PC-9 (cell line): ENCODE results near the gene C4orf54. TPM values are rescaled to one million over a fixed set of nuclear protein-coding genes. Genes with fewer than 3 reads are reported as not detected.
A peak's percentile ranks its signal among the peaks of the same experiment; 100 is the strongest.

Source experiments
- BruUV-seq: library from RNA; stranded (reverse); fragments of 400-500 nt; replicated peaks from 2 replicates; lab custom pipeline; 2021; lab: Mats Ljungman, UMichigan
- CTCF ChIA-PET: fragments of 300-600 bp; sonication (Branson Sonifier 250); formaldehyde crosslinking; loops from one replicate; lab custom pipeline; 2022; ENCODE audit warnings: antibody characterized with exemption; lab: Charles Lee
- POLR2A ChIA-PET: fragments of 300-600 bp; sonication (Branson Sonifier 250); formaldehyde crosslinking; loops from one replicate; lab custom pipeline; 2022; ENCODE audit warnings: antibody characterized with exemption; ENCODE audit not compliant: unreplicated experiment; lab: Charles Lee
- DNase-seq, 2 experiments: peaks; one replicate each; pipeline versions ENCODE4 v3.0.0 to v3.0.0-alpha.2; 2015 to 2022; ENCODE audit warnings: mixed read lengths in 1 of 2
- H2AFZ ChIP-seq: fragments of 200-600 bp; sonication (generic); 2 replicates; pipeline ENCODE4 v1.8.1; 2017; ENCODE audit warnings: antibody characterized with exemption
- H3F3A ChIP-seq: fragments of 200-600 bp; sonication (generic); 2 replicates; pipeline ENCODE4 v1.8.1; 2017; ENCODE audit warnings: antibody characterized with exemption, mild to moderate bottlenecking, low read depth; ENCODE audit not compliant: insufficient read depth
- H3K27ac ChIP-seq: fragments of 200-600 bp; sonication (generic); 2 replicates; pipeline ENCODE4 v1.6.1; 2016; ENCODE audit warnings: mixed run types
- H3K27me3 ChIP-seq: fragments of 200-600 bp; sonication (generic); 2 replicates; pipeline ENCODE4 v1.6.1; 2016; ENCODE audit warnings: low read depth, mixed run types; ENCODE audit not compliant: insufficient read depth
- H3K36me3 ChIP-seq: fragments of 200-600 bp; sonication (generic); 2 replicates; pipeline ENCODE4 v1.6.1; 2016; ENCODE audit warnings: low read depth, mixed run types
- H3K4me1 ChIP-seq: fragments of 200-600 bp; sonication (generic); replicated peaks from 2 replicates; pipeline ENCODE4 v1.6.1; 2016; ENCODE audit warnings: mixed run types; ENCODE audit not compliant: insufficient read depth
- H3K4me2 ChIP-seq: fragments of 200-600 bp; sonication (generic); 2 replicates; pipeline ENCODE4 v1.6.1; 2017; ENCODE audit warnings: mixed run types
- H3K4me3 ChIP-seq: fragments of 200-600 bp; sonication (generic); 2 replicates; pipeline ENCODE4 v1.6.1; 2016; ENCODE audit warnings: mixed run types
- H3K79me2 ChIP-seq: fragments of 200-600 bp; sonication (generic); 2 replicates; pipeline ENCODE4 v1.6.1; 2017; ENCODE audit warnings: low read depth, mixed run types
- H3K9me2 ChIP-seq: fragments of 200-600 bp; sonication (generic); 2 replicates; pipeline ENCODE4 v1.8.1; 2017; ENCODE audit warnings: mild to moderate bottlenecking; ENCODE audit not compliant: insufficient read depth
- H3K9me3 ChIP-seq: fragments of 200-600 bp; sonication (generic); 2 replicates; pipeline ENCODE4 v1.8.1; 2016; ENCODE audit warnings: low read depth; ENCODE audit not compliant: insufficient read depth
- H4K20me1 ChIP-seq: fragments of 200-600 bp; sonication (generic); 2 replicates; pipeline ENCODE4 v1.8.1; 2017; ENCODE audit not compliant: insufficient read depth
- EZH2 ChIP-seq: fragments of 200-600 bp; sonication (generic); IDR thresholded peaks from 2 replicates; pipeline ENCODE4 v1.8.0; 2017; ENCODE audit warnings: antibody characterized with exemption, low read depth
- intact Hi-C: fragments of 100-400 bp; cut with micrococcal nuclease; formaldehyde crosslinking; loops from one replicate; pipeline ENCODE4 v1.10.0; 2022; ENCODE audit not compliant: unreplicated experiment
- total RNA-seq: library from RNA; stranded (reverse); gene quantifications from 2 replicates; pipeline ENCODE4 v1.2.3, GENCODE V29; 2021
- TF ChIP-seq, protein P1 (sequence below): fragments of 200-600 bp; sonication (generic); conservative IDR thresholded peaks from 2 replicates; pipeline ENCODE4 v1.6.1; 2017; ENCODE audit warnings: mixed run types, antibody characterized with exemption, mild to moderate bottlenecking, moderate library complexity

The C4orf54 gene
- total RNA-seq, 1 experiment from 2014 or later, result 0.22 TPM

DNA sequence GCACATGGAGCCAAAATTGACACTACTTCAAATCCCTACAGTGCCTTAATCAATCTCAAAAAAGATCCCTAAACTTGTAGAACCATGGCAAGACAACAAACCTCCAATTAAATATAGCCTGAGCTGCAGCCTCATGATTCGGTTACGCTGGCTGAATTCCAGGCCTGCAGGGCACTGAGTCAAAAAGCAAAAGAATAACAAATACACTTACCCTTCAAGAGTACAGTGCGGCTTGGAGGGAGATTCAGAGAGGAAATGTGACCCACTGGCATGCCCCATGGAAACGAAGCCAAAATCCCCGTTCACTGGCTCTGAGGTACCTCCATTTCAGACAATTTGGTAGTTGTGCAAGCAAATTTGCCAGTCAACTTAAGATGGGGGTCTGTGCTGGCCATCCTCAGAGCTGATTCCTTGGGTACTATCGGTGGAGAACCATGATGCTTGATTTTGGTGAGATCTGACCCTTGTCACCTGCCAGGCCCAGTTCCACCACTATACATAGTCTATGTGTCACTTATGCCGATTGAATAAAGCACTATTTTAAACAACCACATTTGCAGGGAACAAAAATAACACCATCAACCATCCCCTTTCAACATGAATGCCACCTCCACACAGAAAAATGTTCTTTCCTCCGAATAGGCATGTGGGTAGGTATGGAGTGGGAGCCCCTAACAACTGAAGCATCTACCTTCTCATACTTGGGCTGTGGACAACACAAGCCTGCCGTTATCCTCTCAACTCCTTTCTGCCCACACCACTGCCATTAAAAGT lies 2.1 kb downstream of the C4orf54 start:
- Histone ChIP-seq H2AFZ (0 out of 2 replicates have a peak overlapping the region, but pooled peaks have one; percentile 30), H3K9me3 (peaks cover 4% of the 10 kb centered on the region; the same call in 1 of the 2 replicates), H3K79me2 (no peaks in the 10 kb centered on the region), H3K27me3 (no peaks in the 10 kb centered on the region), H3K36me3 (no peaks in the 10 kb centered on the region), H3K9me2 (no peaks in the 10 kb centered on the region), H3K4me2 (peak overlapping the region; percentile 37), H3K27ac (peak overlapping the region; percentile 38), H3K4me1 (peaks cover 42% of the 10 kb centered on the region), H3K4me3 (no peak overlapping the region), H4K20me1 (no peaks in the 10 kb centered on the region), H3F3A (peaks cover 16% of the 10 kb centered on the region)
- BruUV-seq, result no TSS peak
- ChIA-PET CTCF (no interaction called here), POLR2A (interaction anchor here (0.7 kb wide), 1 partner anchor 11 kb away, joined by 4 read pairs; no protein-coding TSS in a partner anchor)
- intact Hi-C loops, result loop anchor here (2.0 to 5.0 kb wide), 3 partner anchors 67 to 162 kb away; partner anchors contain the start of gene DAPP1
- TF ChIP-seq, protein P1, sequence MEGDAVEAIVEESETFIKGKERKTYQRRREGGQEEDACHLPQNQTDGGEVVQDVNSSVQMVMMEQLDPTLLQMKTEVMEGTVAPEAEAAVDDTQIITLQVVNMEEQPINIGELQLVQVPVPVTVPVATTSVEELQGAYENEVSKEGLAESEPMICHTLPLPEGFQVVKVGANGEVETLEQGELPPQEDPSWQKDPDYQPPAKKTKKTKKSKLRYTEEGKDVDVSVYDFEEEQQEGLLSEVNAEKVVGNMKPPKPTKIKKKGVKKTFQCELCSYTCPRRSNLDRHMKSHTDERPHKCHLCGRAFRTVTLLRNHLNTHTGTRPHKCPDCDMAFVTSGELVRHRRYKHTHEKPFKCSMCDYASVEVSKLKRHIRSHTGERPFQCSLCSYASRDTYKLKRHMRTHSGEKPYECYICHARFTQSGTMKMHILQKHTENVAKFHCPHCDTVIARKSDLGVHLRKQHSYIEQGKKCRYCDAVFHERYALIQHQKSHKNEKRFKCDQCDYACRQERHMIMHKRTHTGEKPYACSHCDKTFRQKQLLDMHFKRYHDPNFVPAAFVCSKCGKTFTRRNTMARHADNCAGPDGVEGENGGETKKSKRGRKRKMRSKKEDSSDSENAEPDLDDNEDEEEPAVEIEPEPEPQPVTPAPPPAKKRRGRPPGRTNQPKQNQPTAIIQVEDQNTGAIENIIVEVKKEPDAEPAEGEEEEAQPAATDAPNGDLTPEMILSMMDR, result no peak
- TF ChIP-seq EZH2, result no peak
- peak; percentile 64 to 77 for DNase-seq

DNA sequence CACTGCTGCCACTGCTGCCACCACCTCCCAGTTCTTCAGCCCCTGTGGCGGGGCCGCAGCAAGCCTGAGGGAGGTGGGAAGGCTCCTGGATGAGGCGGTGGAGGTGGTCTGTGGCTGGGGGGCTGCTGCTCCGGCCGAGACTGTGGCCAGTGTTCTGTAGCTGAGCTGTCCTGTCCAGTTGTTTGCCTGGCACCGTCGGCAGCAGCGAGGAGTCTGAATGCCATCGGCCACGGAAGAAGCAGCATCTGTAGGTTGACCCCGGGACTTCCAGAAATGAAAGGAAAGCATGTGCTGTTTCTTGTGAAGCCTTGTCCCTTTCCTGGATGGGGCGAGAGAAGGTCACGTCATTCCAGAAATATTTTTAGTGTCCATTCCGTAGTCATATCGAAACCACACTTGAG lies 3.3 kb downstream of the C4orf54 start:
- Histone ChIP-seq H3K4me3 (no peak overlapping the region), H3K9me2 (no peaks in the 10 kb centered on the region), H3K27ac (no peak overlapping the region), H3K9me3 (peaks cover 4% of the 10 kb centered on the region; the same call in 1 of the 2 replicates), H2AFZ (no peak overlapping the region), H4K20me1 (no peaks in the 10 kb centered on the region), H3K4me1 (peaks cover 42% of the 10 kb centered on the region), H3K4me2 (no peak overlapping the region), H3K79me2 (no peaks in the 10 kb centered on the region), H3K36me3 (no peaks in the 10 kb centered on the region), H3F3A (peaks cover 16% of the 10 kb centered on the region), H3K27me3 (no peaks in the 10 kb centered on the region)
- no TSS peak for BruUV-seq
- intact Hi-C loops, result loop anchor here (2.0 kb wide), 1 partner anchor 92 kb away; no protein-coding TSS in a partner anchor
- CTCF ChIA-PET, result no interaction called here
- TF ChIP-seq, protein P1, result no peak
- TF ChIP-seq EZH2, result no peak
- POLR2A ChIA-PET, result no interaction called here
- no peak for DNase-seq

DNA sequence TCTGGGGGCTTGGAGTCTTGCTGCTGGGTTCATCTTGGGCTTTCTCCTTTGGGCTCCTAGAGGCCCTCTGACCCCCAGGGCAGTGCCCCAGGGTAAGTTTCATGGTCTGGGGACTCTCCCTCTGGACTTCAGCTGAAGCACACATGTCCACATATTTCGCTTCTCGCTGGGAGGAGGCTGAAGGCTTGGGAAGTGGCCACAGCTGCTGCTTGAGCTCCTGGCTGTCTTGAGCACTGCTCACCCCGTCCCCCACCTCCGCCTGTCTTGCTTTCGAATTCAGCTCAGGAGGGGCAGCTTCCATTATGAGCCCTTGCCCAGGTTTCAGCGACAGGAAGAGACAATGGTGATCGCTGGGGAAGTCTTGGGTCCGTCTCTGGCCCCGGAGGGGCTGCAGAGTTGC lies 3.7 kb downstream of the C4orf54 start:
- Histone ChIP-seq H3F3A (peaks cover 16% of the 10 kb centered on the region), H3K4me3 (no peak overlapping the region), H3K27ac (no peak overlapping the region), H3K79me2 (no peaks in the 10 kb centered on the region), H3K27me3 (no peaks in the 10 kb centered on the region), H3K36me3 (no peaks in the 10 kb centered on the region), H3K4me2 (no peak overlapping the region), H4K20me1 (no peaks in the 10 kb centered on the region), H3K9me2 (no peaks in the 10 kb centered on the region), H3K4me1 (peaks cover 40% of the 10 kb centered on the region), H3K9me3 (peaks cover 1% of the 10 kb centered on the region; the same call in 1 of the 2 replicates), H2AFZ (no peak overlapping the region)
- no peak for DNase-seq
- TF ChIP-seq, protein P1, result no peak
- no peak for TF ChIP-seq EZH2
- CTCF ChIA-PET, result no interaction called here
- BruUV-seq, result no TSS peak
- POLR2A ChIA-PET, result no interaction called here
- intact Hi-C loops, result loop anchor here (2.0 kb wide), 1 partner anchor 91 kb away; no protein-coding TSS in a partner anchor
